Rectal smooth muscle tissue (tissue), 1 donor: ENCODE results near the gene AMIGO2.
"Not testable (repeated sequence)": the region's sequence is repeated elsewhere in the genome, so short reads cannot be mapped to it uniquely, and the experiment has no call there.

Experiments used
- H3K27ac ChIP-seq: one replicate; pipeline ENCODE4 v1.7.0; 2013; ENCODE audit warnings: low read depth, low read length, inconsistent platforms
- H3K27me3 ChIP-seq: one replicate; pipeline ENCODE4 v1.7.0; 2013; ENCODE audit warnings: low read length; ENCODE audit not compliant: control insufficient read depth, insufficient read depth
- H3K36me3 ChIP-seq: one replicate; pipeline ENCODE4 v1.7.0; 2013; ENCODE audit warnings: low read length; ENCODE audit not compliant: control insufficient read depth, insufficient read depth
- H3K4me1 ChIP-seq: one replicate; pipeline ENCODE4 v1.7.0; 2013; ENCODE audit warnings: low read length; ENCODE audit not compliant: control insufficient read depth, insufficient read depth
- H3K4me3 ChIP-seq: one replicate; pipeline ENCODE4 v1.7.0; 2013; ENCODE audit warnings: low read length
- H3K9ac ChIP-seq: one replicate; pipeline ENCODE4 v1.7.0; 2013; ENCODE audit warnings: low read length

The AMIGO2 gene

GRCh38 chr12:47066278-47067025, 13.3 kb downstream of the AMIGO2 start:
- Histone ChIP-seq H3K27me3 (no peaks in the 10 kb centered on the region), H3K27ac (peak overlapping the region; percentile 40)

GRCh38 chr12:47065546-47065945, 14.2 kb downstream of the AMIGO2 start:
- Histone ChIP-seq H3K27me3 (no peaks in the 10 kb centered on the region), H3K9ac (no peak overlapping the region), H3K27ac (no peak overlapping the region), H3K4me1 (peaks cover 3% of the 10 kb centered on the region), H3K4me3 (no peak overlapping the region), H3K36me3 (no peaks in the 10 kb centered on the region)

More at GRCh38 chr12:47066278-47067025, 13.3 kb downstream of the AMIGO2 start:
- Histone ChIP-seq H3K9ac (no peak overlapping the region), H3K36me3 (no peaks in the 10 kb centered on the region), H3K4me1 (peaks cover 3% of the 10 kb centered on the region), H3K4me3 (no peak overlapping the region)

DNA sequence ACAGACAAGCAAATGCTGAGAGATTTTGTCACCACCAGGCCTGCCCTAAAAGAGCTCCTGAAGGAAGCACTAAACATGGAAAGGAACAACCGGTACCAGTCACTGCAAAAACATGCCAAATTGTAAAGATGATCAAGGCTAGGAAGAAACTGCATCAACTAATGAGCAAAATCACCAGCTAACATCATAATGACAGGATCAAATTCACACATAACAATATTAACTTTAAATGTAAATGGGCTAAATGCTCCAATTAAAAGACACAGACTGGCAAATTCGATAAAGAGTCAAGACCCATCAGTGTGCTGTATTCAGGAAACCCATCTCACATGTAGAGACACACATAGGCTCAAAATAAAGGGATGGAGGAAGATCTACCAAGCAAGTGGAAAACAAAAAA, 21.1 kb downstream of the AMIGO2 start:
- not testable (repeated sequence) for H3K36me3 ChIP-seq, H3K4me3 ChIP-seq, H3K4me1 ChIP-seq, H3K27me3 ChIP-seq, H3K9ac ChIP-seq, H3K27ac ChIP-seq

- H3K4me3 ChIP-seq, H3K27ac ChIP-seq, H3K36me3 ChIP-seq, H3K9ac ChIP-seq, H3K27me3 ChIP-seq, H3K4me1 ChIP-seq: not testable (repeated sequence)
Measured at GRCh38 chr12:47056944-47057343, 22.8 kb downstream of the AMIGO2 start.

- not testable (repeated sequence) for H3K9ac ChIP-seq, H3K27me3 ChIP-seq, H3K27ac ChIP-seq, H3K36me3 ChIP-seq, H3K4me1 ChIP-seq, H3K4me3 ChIP-seq
Measured at GRCh38 chr12:47055856-47056255, 23.9 kb downstream of the AMIGO2 start.

DNA sequence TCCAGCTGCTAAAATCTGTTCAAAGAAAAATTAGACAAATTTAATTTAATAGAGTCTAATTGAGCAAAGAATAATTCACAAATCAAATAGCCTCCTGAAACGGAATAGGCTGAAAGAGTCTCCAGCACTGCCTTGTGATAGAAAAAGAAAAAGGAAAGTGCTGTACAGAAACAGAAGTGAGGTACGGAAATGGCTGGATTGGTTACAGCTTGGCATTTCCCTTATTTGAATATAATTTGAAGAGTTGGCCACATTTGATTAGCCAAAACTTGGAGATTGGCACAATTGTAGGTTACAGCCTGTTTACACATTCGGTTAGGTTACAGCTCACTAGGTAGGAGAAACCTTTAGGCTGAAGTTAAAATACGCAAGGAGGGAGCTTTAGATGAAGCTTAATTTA, 25.1 kb downstream of the AMIGO2 start:
- no peaks in the 10 kb centered on the region for H3K27me3 ChIP-seq
- no peaks in the 10 kb centered on the region for H3K4me1 ChIP-seq
- no peaks in the 10 kb centered on the region for H3K36me3 ChIP-seq
- H3K4me3 ChIP-seq: no peak overlapping the region
- no peak overlapping the region for H3K27ac ChIP-seq
- H3K9ac ChIP-seq: no peak overlapping the region

DNA sequence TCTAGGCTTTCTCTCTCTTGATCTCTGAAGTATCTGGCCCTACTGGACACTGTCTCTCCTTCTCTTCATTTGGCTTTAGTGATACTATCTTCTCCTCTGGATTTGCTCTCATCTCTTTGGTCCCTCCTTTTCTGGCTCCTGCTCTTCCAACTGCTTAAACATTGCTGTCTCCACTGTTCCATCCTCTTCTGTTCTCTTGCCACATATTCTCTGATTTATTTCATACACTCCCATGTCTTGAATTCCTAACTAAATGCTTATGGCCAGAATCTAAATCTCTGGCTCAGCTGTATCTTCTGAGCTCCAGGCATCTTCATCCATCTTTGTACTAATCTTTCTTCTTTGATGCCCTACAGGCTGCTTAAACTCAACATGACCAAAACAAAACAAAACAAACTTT, 25.8 kb downstream of the AMIGO2 start:
- no peaks in the 10 kb centered on the region for H3K4me1 ChIP-seq
- H3K27me3 ChIP-seq: no peaks in the 10 kb centered on the region
- no peak overlapping the region for H3K9ac ChIP-seq
- H3K4me3 ChIP-seq: no peak overlapping the region
- H3K36me3 ChIP-seq: no peaks in the 10 kb centered on the region
- H3K27ac ChIP-seq: no peak overlapping the region

GRCh38 chr12:47052274-47052673, 27.5 kb downstream of the AMIGO2 start:
- no peaks in the 10 kb centered on the region for H3K4me1 ChIP-seq
- H3K27me3 ChIP-seq: no peaks in the 10 kb centered on the region
- H3K9ac ChIP-seq: no peak overlapping the region
- no peaks in the 10 kb centered on the region for H3K36me3 ChIP-seq
- H3K27ac ChIP-seq: no peak overlapping the region
- no peak overlapping the region for H3K4me3 ChIP-seq

DNA sequence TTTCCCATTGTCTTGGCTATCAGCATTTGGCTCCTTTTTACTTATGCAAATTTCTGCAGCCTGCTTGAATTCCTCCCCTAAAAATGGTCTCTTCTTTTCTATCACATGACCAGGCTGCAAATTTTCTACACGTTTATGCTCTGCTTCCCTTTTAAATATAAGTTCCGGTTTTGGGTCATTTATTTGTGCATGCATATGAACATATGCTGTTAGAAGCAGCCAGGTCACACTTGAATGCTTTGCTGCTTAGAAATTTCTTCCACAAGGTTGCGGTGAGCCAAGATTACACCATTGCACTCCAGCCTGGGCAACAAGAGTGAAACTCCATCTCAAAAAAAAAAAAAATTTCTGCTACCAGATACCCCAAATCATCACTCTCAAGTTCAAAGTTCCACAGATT, 28.5 kb downstream of the AMIGO2 start:
- H3K36me3 ChIP-seq: not testable (repeated sequence)

GRCh38 chr12:47048541-47048940, 31.2 kb downstream of the AMIGO2 start:
- Histone ChIP-seq H3K4me1 (no peaks in the 10 kb centered on the region), H3K4me3 (no peak overlapping the region), H3K9ac (no peak overlapping the region), H3K36me3 (no peaks in the 10 kb centered on the region), H3K27me3 (no peaks in the 10 kb centered on the region), H3K27ac (no peak overlapping the region)

More for the DNA sequence above, 28.5 kb downstream of the AMIGO2 start:
- not testable (repeated sequence) for H3K27me3 ChIP-seq, H3K4me3 ChIP-seq, H3K9ac ChIP-seq, H3K27ac ChIP-seq, H3K4me1 ChIP-seq

GRCh38 chr12:47041327-47041726, 38.4 kb downstream of the AMIGO2 start:
- no peak overlapping the region for H3K9ac ChIP-seq
- H3K36me3 ChIP-seq: no peaks in the 10 kb centered on the region
- H3K4me3 ChIP-seq: no peak overlapping the region
- H3K4me1 ChIP-seq: no peaks in the 10 kb centered on the region
- no peak overlapping the region for H3K27ac ChIP-seq
- H3K27me3 ChIP-seq: no peaks in the 10 kb centered on the region

- Histone ChIP-seq H3K4me1 (no peaks in the 10 kb centered on the region), H3K4me3 (no peak overlapping the region), H3K27me3 (no peaks in the 10 kb centered on the region), H3K27ac (no peak overlapping the region), H3K36me3 (no peaks in the 10 kb centered on the region), H3K9ac (no peak overlapping the region)
Measured at GRCh38 chr12:47039756-47040155, 40.0 kb downstream of the AMIGO2 start.

DNA sequence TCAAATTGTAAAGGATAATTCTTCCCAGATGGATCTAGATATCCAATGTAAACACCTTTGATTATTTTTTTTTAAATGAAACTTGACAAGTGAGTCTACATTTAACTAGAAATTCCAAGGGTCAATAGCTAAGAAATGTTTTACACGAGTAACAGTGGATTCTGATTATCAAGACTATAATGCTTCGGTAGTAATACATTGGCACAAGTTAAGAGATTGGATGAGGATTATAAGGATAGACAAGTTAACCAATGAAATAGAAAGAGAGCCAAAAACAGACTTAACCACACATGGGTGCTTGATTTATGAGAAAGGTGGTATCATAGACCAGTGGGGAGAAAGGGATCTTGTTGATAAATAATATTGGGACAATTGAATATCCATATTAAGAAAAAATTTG, 40.7 kb downstream of the AMIGO2 start:
- Histone ChIP-seq H3K4me1 (no peaks in the 10 kb centered on the region), H3K27me3 (no peaks in the 10 kb centered on the region), H3K4me3 (no peak overlapping the region), H3K9ac (no peak overlapping the region), H3K27ac (no peak overlapping the region), H3K36me3 (no peaks in the 10 kb centered on the region)
